GM10266 (cell line): ENCODE data around the gene SLC25A20.

Experiments used
- DNase-seq: peaks from one replicate; pipeline ENCODE4 v3.0.0; 2012; ENCODE audit errors: extremely low spot score
- CTCF ChIP-seq: IDR thresholded peaks from 2 replicates; pipeline ENCODE4 v1.5.1; 2012; ENCODE audit warnings: mild to moderate bottlenecking, low read depth; ENCODE audit not compliant: control insufficient read depth, insufficient read depth; ENCODE audit errors: missing control alignments

SLC25A20 gene

GRCh38 chr3:48897460-48898376 lies 964 bp downstream of the SLC25A20 start:
- DNase-seq, result no peak
- TF ChIP-seq CTCF, result no peak

- TF ChIP-seq CTCF, result no peak
- no peak for DNase-seq
Observed at GRCh38 chr3:48896936-48897335, 1.7 kb downstream of the SLC25A20 start.

- DNase-seq, result no peak
- TF ChIP-seq CTCF, result no peak
Observed at GRCh38 chr3:48894516-48894915, 4.2 kb downstream of the SLC25A20 start.

- no peak for TF ChIP-seq CTCF
- no peak for DNase-seq
Observed at GRCh38 chr3:48891606-48892005, 7.1 kb downstream of the SLC25A20 start.

- no peak for DNase-seq
- TF ChIP-seq CTCF, result no peak
Observed at GRCh38 chr3:48885753-48886152, 12.9 kb downstream of the SLC25A20 start.

- DNase-seq, result no peak
- no peak for TF ChIP-seq CTCF
Observed at GRCh38 chr3:48881652-48882114, 17.0 kb downstream of the SLC25A20 start.

- TF ChIP-seq CTCF, result no peak
- no peak for DNase-seq
Observed at GRCh38 chr3:48881006-48881405, 17.7 kb downstream of the SLC25A20 start.
